Neural cell (in vitro differentiated cells): ENCODE results near the gene HS3ST6. TPM values are rescaled to one million over a fixed set of nuclear protein-coding genes. Genes with fewer than 3 reads are reported as not detected.

Source experiments
- H2AFZ ChIP-seq: fragments of 200-600, 300-800 bp; sonication (generic), shearing (Covaris generic); 2 replicates; pipeline ENCODE4 v1.6.0; 2014; ENCODE audit warnings: low read depth, mild to moderate bottlenecking, antibody characterized with exemption, low read length, moderate library complexity
- H3F3A ChIP-seq: fragments of 200-600 bp; shearing (Covaris generic); 2 replicates; pipeline ENCODE4 v1.6.1; 2016; ENCODE audit warnings: mild to moderate bottlenecking, moderate library complexity, mixed read lengths, antibody characterized with exemption, low read length; ENCODE audit not compliant: insufficient read depth, poor library complexity, severe bottlenecking
- H3K27ac ChIP-seq: fragments of 200-600, 300-800 bp; sonication (generic), shearing (Covaris generic); 2 replicates; pipeline ENCODE4 v1.5.1; 2014; ENCODE audit warnings: mild to moderate bottlenecking, low read length, moderate library complexity
- H3K27me3 ChIP-seq: fragments of 300-800, 200-600 bp; sonication (generic), shearing (Covaris generic); 2 replicates; pipeline ENCODE4 v1.6.0; 2014; ENCODE audit warnings: mild to moderate bottlenecking, low read depth, low read length, moderate library complexity; ENCODE audit not compliant: insufficient read depth
- H3K36me3 ChIP-seq: fragments of 300-800, 200-600 bp; sonication (generic), shearing (Covaris generic); 2 replicates; pipeline ENCODE4 v1.5.1; 2014; ENCODE audit warnings: mild to moderate bottlenecking, antibody characterized with exemption, low read length, moderate library complexity; ENCODE audit not compliant: insufficient read depth
- H3K4me2 ChIP-seq: fragments of 300-800, 200-600 bp; sonication (generic), shearing (Covaris generic); 2 replicates; pipeline ENCODE4 v1.6.0; 2014; ENCODE audit warnings: mild to moderate bottlenecking, low read length
- H3K4me3 ChIP-seq: fragments of 300-800, 200-600 bp; sonication (generic), shearing (Covaris generic); 2 replicates; pipeline ENCODE4 v1.5.1; 2014; ENCODE audit warnings: mild to moderate bottlenecking, low read length, moderate library complexity
- H3K79me2 ChIP-seq: fragments of 200-600 bp; shearing (Covaris generic); replicated peaks from 2 replicates; pipeline ENCODE4 v1.6.0; 2014; ENCODE audit warnings: mild to moderate bottlenecking, low read length, moderate library complexity; ENCODE audit not compliant: insufficient read depth
- H3K9ac ChIP-seq: fragments of 300-800, 200-600 bp; sonication (generic), shearing (Covaris generic); 2 replicates; pipeline ENCODE4 v1.6.1; 2016; ENCODE audit warnings: mild to moderate bottlenecking, low read length, mixed read lengths
- H3K9me2 ChIP-seq: fragments of 200-600 bp; shearing (Covaris generic); 2 replicates; pipeline ENCODE4 v1.6.1; 2016; ENCODE audit warnings: mild to moderate bottlenecking, low read length, mixed read lengths; ENCODE audit not compliant: insufficient read depth
- H3K9me3 ChIP-seq: fragments of 200-600, 300-800 bp; sonication (generic), shearing (Covaris generic); 2 replicates; pipeline ENCODE4 v1.6.1; 2016; ENCODE audit warnings: mild to moderate bottlenecking, mixed run types, low read length, moderate library complexity, mixed read lengths
- H4K20me1 ChIP-seq: fragments of 200-600 bp; shearing (Covaris generic); 2 replicates; pipeline ENCODE4 v1.6.1; 2016; ENCODE audit warnings: mild to moderate bottlenecking, mixed run types; ENCODE audit not compliant: insufficient read depth
- CTCF ChIP-seq: fragments of 450-650 bp; IDR thresholded peaks from 2 replicates; pipeline ENCODE4 v1.5.1; 2014; ENCODE audit warnings: antibody characterized with exemption, mild to moderate bottlenecking, moderate library complexity; ENCODE audit not compliant: poor library complexity, severe bottlenecking
- EP300 ChIP-seq: fragments of 450-650 bp; conservative IDR thresholded peaks from 2 replicates; pipeline ENCODE4 v1.6.1; 2014; ENCODE audit warnings: antibody characterized with exemption, mild to moderate bottlenecking, moderate library complexity; ENCODE audit not compliant: poor library complexity, severe bottlenecking
- EZH2 ChIP-seq: fragments of 200-600, 300-800 bp; shearing (Covaris generic), sonication (generic); IDR thresholded peaks from 2 replicates; pipeline ENCODE4 v1.6.1; 2014; ENCODE audit warnings: antibody characterized with exemption, low read length, borderline replicate concordance, mild to moderate bottlenecking; ENCODE audit not compliant: insufficient read depth, poor library complexity, severe bottlenecking
- MXI1 ChIP-seq: fragments of 450-650 bp; conservative IDR thresholded peaks from 2 replicates; pipeline ENCODE4 v1.6.1; 2014; ENCODE audit warnings: antibody characterized with exemption, mild to moderate bottlenecking; ENCODE audit not compliant: poor library complexity, severe bottlenecking
- POLR2AphosphoS5 ChIP-seq: IDR thresholded peaks from 2 replicates; pipeline ENCODE4 v1.6.1; 2012
- RAD21 ChIP-seq: fragments of 450-650 bp; conservative IDR thresholded peaks from 2 replicates; pipeline ENCODE4 v1.6.1; 2014; ENCODE audit warnings: antibody characterized with exemption, mild to moderate bottlenecking, moderate library complexity
- REST ChIP-seq: IDR thresholded peaks from 2 replicates; pipeline ENCODE4 v1.6.1; 2012; ENCODE audit warnings: borderline replicate concordance
- SMC3 ChIP-seq: fragments of 450-650 bp; conservative IDR thresholded peaks from 2 replicates; pipeline ENCODE4 v1.6.1; 2014; ENCODE audit warnings: antibody characterized with exemption, mild to moderate bottlenecking, moderate library complexity; ENCODE audit not compliant: poor library complexity
- TAF1 ChIP-seq: IDR thresholded peaks from 2 replicates; pipeline ENCODE4 v1.6.1; 2012; ENCODE audit warnings: low read depth
- polyA plus RNA-seq: library from polyadenylated mRNA; depleted of rRNA; stranded (reverse); fragments of >200 nt; gene quantifications from 2 replicates; pipeline ENCODE4 v1.2.3, GENCODE V29; 2014

Gene HS3ST6
- polyA plus RNA-seq, 1 donor from 2014 or later: not detected

GRCh38 chr16:1879477-1879876 lies 38.7 kb downstream of the HS3ST6 start:
- no peak overlapping the region for H3K4me2 ChIP-seq
- TF ChIP-seq EZH2: no peak
- no peak for TF ChIP-seq RAD21
- TF ChIP-seq EP300: no peak
- TF ChIP-seq CTCF: no peak
- TF ChIP-seq POLR2AphosphoS5: no peak
- TF ChIP-seq MXI1: no peak
- no peak for TF ChIP-seq TAF1
- no peak for TF ChIP-seq REST
- TF ChIP-seq SMC3: no peak

GRCh38 chr16:1878256-1878655 lies 40.0 kb downstream of the HS3ST6 start:
- Histone ChIP-seq H3K36me3 (no peaks in the 10 kb centered on the region), H3K4me2 (no peak overlapping the region), H3K4me3 (no peak overlapping the region), H2AFZ (no peak overlapping the region), H4K20me1 (no peaks in the 10 kb centered on the region), H3K9me2 (no peaks in the 10 kb centered on the region), H3K27ac (no peak overlapping the region), H3F3A (no peaks in the 10 kb centered on the region), H3K27me3 (peaks cover 9% of the 10 kb centered on the region), H3K79me2 (no peaks in the 10 kb centered on the region), H3K9me3 (no peaks in the 10 kb centered on the region), H3K9ac (no peak overlapping the region)
- TF ChIP-seq EP300 (no peak), SMC3 (no peak), TAF1 (no peak), MXI1 (no peak), REST (no peak), EZH2 (no peak), POLR2AphosphoS5 (no peak), CTCF (no peak)

More at GRCh38 chr16:1879477-1879876, 38.7 kb downstream of the HS3ST6 start:
- no peaks in the 10 kb centered on the region for H3K79me2 ChIP-seq
- no peak overlapping the region for H2AFZ ChIP-seq
- peaks cover 4% of the 10 kb centered on the region for H3K27me3 ChIP-seq
- no peak overlapping the region for H3K4me3 ChIP-seq
- no peaks in the 10 kb centered on the region for H3K9me2 ChIP-seq
- no peak overlapping the region for H3K9ac ChIP-seq
- no peaks in the 10 kb centered on the region for H3K36me3 ChIP-seq
- no peak overlapping the region for H3K27ac ChIP-seq
- no peaks in the 10 kb centered on the region for H4K20me1 ChIP-seq
- H3K9me3 ChIP-seq: no peaks in the 10 kb centered on the region
- H3F3A ChIP-seq: no peaks in the 10 kb centered on the region
